RKO (cell line): Measurements from ENCODE around the gene SPOCK1.

ENCODE experiments used
- DNase-seq: peaks from one replicate; pipeline ENCODE4 v3.0.0-alpha.2; 2016; ENCODE audit warnings: low spot score

The SPOCK1 gene

DNA sequence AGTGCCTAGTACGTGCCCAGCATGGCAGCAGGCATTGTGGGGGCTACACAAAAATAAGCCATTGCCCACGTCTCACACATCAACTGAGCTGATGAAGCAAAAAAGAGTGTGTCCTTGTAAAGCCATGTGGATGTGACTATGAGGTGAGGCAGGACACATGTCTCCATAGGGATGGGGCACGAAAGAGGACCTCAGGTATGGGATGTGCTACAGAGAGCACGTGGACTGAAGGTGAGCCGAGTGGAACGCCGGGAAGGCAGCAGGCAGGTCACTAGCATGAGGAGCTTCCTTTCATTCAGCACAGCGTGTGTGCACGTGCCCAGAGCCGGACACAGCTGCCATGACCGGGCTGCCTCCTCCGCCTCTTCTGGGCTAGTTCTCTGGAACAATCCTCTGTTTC is 429.8 kb downstream of the SPOCK1 start:
- DNase-seq: no peak

DNA sequence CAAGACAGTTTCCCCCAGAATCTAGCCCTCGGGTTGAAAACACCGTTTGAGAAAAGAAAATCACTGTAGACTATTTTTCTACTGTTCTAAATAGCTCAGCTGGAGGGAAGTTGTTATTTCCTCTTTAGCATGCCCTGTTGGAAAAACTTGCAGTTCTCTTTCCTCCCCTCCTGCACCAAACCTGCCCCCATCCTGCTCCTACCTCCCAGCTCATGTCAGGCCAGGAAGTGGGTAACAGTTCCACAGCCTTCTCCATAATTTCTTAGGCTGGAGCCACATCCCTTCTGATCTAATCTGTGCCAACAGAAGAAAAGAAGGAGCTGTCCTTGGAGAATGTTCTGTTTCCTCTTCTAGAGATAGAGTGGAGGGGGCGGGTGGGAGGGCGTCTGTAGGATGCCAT is 437.7 kb downstream of the SPOCK1 start:
- no peak for DNase-seq

DNA sequence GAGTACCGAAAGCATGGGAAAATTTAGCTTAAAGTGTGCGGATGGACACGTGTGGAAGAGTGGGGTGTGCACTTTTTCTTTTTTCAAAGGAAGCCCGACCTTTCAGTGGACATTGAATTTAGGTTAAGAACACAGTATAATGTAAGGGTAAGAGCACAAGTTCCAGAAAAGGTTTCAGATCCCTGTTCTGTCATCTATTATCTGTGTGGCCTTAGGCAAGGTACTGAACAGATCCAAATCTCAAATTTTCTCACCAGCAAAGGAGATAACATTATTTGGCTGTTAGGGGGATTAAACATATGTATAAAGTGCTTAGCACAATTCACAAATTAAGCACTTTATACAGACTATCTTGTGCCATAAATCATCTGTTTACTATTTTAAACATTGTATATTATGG is 441.0 kb downstream of the SPOCK1 start:
- no peak for DNase-seq

DNA sequence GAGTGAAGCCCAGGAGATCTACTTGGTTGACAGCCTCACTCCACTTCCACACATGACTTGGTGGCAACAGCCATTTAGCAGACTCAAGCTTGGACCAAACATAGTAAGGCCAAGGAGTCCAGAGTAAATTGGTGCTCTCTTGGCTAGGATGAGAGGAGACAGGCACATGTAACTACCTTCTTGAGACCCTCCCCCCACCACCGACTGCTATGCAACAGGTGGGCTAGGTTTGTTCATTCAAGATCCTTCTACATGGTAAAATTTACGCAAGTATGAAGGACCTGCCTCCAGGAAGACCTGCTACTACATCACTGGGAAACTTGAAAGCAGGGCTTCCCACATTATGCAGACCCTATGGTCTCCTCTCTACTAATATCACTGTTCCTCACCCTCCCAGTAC is 442.4 kb downstream of the SPOCK1 start:
- DNase-seq: no peak

DNA sequence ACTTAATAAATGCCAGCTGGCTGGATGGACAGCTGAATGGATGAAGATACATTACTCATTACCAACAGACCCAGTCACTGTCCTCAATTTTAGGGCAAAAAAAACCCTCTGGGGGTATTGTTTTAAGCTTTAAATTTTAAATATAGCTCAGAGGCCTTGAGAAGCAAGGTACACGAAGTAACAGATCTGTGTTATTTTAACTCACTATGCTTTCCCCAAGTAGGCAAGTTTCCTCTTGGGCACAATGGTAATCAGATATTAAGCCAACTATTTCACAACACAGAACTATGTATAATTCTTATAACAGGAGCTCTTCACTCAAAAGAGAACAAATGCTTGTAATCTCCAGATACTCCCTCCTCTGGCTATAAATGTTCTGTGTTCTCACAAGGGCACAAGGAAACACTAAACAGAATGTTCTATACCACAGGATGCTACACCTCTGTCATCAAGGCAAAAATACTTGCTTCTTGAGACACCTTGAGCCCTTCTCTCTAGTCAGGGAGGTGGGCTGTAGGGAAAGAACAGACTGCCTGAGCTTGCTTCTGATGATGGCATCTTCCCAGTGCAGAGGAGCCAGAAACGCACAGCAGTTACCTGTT is 443.8 kb downstream of the SPOCK1 start:
- DNase-seq: no peak

DNA sequence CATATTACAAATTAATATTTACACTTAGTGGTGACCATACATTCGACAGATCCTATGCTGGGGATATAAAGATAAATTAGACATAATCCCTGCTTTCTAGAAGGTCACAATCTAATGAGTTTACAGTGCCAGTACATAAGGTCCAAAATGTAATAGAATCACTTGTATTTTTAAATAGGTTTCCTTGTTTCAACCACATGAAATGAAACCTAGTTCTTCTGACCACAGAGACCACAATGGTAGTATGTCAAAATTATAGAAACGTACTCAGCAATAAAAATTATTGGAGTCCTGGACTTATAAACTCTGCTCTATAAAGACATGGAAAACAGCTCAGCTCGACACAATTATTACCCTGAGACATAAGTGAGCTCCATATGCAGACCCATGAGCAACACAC is 444.3 kb downstream of the SPOCK1 start:
- no peak for DNase-seq

DNA sequence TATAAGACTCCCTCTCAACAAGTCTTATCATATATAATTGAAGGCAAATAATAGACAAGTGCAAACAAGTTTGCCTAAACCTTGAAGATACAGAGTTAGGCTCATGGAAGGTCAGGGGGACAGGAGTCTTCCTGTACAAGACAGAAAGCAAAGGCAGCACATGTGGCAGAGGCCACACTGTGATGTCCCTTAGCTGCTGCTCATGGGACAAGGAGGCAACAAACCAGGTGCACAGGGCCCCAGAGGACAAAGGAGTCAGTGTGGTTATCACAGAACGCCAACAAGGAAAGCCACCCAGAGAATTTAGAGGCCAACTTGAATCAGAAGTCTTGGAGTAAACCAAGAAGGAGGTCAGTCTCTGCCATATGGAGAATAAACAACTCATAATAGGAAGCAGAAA is 444.8 kb downstream of the SPOCK1 start:
- DNase-seq: no peak

DNA sequence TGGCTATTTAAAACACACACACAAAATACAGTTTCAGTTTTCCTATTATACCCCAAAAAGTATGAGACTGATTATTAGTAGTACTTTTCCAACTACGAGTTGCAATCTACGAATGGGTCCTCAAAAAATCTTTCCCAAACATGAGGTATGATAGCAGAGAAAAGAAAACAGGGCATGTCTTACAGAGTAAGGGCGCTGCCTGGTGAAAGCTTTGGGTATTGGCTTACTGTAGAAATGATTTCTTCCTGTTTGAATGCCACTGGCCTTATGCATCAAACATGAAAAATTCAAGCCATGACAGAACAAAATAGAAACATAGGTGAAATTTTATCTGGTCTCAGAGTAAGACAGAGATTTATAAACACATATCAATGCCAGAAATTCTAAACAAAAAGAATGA is 448.0 kb downstream of the SPOCK1 start:
- no peak for DNase-seq

DNA sequence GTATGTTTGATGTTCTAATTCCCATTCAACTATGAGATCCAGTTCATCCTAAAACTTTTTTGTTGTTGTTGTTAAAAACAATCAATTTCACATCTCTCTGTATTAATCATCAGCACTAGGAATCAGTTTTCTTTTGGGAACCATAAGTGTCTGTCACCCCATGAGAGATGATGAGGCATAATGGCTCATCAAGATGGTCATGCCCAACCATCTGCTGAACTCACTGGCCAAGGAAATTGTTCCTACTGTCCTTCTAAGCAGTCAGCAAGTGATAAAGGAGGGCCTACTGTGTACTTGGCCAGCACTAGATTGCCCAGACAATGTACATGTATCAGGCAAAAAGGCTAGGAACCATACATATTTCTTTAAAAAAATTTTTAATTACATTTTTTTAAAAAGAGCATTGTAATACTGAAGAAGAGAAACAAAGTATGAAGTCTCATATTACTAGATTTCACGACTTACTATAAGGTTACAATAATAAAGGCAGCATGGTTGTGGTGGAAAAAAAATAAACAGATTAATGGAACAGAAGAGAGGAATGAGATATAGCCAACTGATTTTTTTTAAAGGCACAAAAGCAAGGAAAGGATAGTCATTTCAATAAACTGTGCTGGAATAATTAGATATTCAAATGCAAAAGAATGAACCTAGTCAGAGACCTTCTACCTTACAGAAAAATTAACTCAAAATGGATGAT is 458.3 kb downstream of the SPOCK1 start:
- DNase-seq: no peak

DNA sequence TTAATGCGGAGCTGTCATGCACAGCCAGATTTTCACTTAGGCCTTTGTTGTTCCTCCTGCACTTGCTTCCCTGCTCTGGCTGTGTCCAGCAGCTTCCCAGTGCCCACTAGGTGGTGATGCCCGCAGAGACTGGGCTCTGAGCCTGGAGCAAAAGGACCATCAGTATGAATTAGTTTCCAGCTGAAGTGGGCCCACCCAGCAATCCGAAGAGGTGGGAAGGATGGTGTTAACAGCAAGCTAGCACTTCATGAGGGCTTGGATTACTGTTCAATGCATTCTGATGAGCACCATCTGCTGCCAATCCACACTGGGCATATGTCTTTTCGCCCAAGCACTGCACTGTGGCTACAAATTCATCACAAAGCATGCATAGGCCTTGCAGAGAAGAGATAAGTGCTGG is 459.1 kb downstream of the SPOCK1 start:
- DNase-seq: no peak

DNA sequence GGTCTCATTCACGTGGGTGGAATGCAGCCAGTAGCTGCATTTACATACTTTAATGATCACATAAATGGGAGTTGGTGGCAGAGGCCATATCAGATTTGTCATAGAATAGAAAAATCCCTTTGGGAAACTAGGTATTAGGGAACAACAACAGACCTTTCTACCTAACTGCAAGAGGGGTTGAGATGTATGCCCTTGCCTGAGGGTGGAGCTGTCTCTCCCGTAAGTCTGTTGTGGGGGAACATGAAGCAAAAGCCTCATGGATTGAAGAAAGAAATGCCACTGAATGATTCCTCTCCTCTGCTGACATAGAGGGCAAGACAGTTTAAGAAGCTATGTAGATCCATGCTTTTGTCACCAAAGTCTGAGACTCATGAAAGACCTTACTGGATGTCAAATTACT is 461.3 kb downstream of the SPOCK1 start:
- DNase-seq: no peak

DNA sequence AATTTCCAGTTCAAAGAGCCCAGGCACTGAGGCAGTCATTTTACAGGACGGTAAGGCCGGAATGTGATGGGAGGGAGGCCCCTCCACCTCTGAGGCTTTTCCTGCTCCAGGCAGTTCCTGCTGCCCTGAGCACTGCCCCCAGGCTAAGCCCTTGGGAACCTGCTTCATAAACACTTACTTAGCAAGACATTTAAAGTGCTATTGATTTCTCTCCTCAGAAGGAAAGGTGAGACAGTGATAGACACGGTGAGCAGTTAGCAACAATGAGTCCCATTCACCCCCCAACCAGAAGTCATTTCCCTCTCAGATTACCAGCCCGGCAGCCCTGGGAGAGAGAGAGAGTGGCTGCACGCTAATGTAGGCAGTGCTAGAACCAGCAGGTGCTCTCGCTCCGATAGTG is 462.5 kb downstream of the SPOCK1 start:
- no peak for DNase-seq

DNA sequence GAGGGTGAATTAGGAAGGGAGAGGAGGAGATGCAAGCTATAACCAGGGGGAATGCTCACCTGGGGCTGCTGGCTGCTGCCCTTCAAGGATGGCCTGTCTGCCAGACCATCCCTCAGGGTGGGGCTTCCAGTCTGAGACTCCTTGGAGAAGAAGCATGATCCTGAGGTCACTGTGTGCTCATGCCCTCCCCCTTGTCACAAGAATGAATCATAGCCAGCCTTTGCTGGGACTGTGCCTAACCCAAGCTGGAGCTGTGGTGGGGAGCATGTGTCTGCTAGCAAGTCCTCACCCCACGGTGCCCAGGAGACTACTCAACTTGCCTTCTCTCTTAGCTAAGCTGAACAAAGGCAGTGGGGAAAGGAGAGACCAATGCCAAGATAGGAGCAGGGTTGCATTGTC is 463.6 kb downstream of the SPOCK1 start:
- DNase-seq: no peak

DNA sequence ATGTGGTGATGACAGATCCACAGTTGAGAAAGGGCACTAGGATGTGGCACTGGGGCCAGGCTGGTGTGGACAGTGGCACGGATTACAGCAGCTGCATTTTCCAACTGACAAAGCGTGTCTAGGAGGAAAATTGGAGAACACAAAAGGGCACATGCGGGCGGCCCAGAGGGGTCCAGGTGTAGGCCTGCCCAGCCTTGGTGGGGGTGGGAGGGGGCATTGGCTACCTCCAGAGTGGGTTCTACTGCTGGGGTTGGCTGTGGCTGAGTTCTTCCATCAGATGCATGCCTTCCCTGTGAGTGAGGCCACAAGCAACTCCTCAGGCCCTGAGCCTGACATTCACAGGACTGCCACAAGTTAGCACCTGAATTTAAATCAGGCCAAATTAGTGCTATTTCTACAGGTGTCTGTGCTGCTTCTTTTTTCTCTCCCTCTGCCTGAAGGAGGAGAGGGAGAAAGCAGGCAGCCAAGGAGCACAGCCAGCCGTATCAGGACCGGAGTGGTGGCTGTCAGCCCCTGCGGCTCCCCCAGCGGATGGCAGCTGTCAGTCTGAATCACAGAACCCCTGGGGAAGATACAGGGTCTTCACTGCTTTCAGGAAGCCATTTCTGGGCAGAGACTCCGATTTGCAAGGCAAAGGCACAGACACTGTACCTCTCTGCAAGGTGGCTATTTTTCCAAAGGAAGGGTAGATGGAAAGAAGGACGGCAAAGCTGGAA is 464.2 kb downstream of the SPOCK1 start:
- no peak for DNase-seq

DNA sequence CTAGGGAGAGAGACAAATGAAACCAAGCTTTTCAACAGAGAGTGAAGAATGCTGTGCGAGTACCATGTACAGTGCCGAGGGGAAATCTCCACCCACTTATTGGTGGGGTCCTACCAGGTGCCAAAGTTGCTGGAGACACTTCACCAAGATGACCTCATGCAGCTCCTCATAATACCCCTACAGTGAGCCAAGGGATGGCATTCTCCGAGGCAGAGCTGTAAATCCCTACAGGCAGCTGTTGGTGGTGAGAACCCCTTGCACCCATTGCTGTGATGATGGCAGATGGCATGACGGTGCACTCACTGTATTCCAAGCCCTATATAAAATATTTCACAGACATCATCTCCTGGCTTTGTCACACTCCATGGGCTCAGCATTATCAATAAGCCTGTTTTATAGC is 464.9 kb downstream of the SPOCK1 start:
- no peak for DNase-seq

DNA sequence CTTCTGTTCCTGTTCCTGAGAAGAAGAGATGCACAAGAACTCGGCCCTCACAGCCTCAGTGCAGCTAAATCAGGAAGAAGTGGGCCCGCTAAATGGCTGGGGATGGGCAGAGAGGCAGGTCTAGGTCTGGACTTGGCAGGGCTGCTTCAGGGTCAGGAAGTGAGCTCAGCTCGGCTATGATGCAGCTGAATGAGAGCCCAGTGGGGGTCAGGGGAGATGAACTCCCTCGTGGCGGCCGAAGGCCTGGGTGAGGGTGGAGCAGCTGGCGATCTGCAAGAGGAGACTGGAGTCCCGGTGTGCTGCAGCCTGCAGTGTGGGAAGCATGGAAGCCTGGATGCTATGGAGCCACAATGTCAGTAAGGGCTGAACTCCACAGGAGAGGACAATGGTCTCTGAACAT is 466.2 kb downstream of the SPOCK1 start:
- DNase-seq: no peak

DNA sequence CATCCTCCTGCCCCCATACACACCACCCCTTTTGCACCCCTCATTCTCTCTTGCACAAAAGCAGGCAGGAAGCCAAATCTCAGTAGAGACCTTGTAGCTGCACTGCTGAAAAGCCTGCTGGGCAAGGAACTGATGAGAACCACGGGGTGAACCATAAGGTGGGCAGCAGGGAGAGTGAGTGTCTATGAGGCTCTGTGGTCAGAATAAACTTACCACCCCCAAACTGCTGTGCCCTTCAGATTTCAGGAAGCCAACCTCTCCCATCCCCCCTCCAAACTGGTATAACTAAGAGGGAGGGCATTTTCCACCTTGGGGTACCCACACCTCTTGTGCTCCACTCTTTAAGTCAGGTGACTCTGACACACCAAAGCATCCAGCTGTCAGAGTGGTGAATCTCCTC is 471.4 kb downstream of the SPOCK1 start:
- no peak for DNase-seq

DNA sequence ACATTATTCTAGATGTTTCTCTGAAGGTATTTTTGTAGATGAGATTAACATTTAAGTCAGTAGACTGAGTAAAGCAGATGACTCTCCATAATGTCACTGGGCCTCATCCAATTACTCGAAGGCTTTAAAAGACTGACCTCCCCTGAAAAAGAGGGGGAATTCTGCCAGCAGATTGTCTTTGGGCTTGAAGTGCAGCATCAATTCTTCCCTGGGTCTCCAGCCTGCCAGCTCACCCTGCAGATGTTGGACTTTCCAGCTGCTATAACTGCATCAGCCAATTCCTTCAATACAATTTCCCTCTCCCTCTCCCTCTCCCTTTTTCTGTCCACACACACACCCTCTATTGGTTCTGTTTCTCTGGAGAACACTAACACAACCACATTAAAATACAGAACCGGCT is 472.8 kb downstream of the SPOCK1 start:
- DNase-seq: no peak

DNA sequence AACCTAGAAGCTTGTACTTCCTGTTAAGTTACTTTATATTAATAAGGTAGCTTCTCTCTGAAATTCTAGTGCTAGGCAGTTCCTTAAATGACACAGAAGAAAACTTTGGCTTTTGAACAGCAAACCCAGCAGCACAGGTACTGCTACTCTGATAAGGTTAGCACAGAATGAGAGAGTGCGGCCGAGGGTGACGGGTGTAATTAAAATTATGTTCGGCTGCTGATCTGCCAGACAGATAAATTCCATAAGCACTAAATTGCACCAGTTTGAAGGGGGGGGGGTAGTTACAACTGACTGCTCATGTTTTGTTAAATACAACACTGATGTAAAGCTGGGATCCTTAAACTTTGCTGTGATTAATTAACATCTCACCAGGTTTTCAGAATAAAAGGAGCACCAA is 475.1 kb downstream of the SPOCK1 start:
- DNase-seq: no peak

DNA sequence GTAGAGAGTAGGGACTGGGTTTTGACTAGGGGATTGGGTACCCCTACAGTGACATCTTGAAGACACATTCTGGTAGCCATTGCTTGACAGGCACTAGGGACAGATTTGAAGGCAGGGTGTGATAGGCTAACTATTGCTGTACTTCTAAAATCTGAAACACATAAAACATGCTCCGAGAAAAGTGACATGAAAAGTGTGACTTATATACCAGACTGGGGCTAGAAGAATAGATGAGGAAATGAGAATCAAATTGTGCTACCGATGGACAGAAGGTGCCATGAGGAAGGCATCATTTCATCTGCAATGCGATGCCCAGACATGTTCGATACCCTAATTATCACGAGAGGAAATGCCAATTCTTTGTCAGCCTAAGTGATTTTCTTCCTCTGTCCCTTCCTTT is 475.8 kb downstream of the SPOCK1 start:
- DNase-seq: no peak

DNA sequence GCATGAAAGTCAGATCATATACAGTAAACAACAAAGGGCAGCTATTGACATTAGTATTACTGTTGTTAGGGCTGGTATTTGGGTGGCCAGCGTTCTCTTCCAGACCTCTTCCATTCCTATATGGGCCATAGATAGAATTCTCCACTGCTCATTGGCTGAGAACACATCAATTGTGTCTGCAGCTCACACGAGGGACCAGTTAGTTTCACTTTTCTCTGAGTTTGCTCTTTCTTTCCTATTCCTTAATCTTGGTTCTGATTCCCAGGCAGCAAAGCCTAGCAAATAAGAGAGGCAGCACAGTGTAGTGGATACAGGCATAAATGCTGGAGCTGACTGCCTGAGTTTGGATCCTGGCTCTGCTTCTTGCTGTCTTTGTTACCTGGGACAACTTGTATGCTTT is 476.4 kb downstream of the SPOCK1 start:
- no peak for DNase-seq

DNA sequence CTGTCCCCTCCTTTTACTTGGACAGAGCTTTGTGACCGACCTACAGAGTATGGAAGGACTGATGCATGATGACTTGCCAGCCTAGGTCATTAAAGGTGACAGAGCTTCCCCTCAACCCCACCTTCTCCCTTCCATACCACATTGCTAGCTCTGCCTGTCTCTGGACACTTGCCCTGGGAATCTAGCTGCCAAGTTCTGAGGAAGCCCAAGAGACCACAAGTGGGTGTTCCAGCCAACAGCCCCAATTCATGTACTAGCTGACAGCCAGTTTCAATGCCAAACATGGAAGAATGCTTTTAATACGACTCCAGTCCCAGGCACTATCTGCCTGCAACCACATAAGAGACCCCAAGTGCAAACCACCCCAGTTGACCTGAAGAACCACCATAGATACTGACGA is 477.1 kb downstream of the SPOCK1 start:
- no peak for DNase-seq

DNA sequence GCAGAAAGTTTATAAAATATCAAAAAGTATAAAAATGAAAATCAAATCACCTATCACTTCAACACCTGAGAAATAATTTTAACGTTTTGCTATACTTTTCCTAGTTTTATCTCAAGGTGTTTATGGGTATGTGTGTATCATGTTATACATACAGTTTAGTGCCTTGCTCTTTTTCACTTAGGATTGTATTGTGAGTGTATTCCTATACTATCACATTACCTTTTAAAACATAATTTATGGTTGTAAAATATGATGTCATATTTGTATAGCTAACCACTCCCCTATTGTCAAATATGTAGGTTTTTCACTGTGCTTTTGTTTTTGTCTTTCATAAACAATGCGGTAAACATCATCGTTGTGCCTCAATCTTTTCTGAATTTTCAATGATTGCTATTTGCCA is 479.9 kb downstream of the SPOCK1 start:
- DNase-seq: no peak
